Nucleus accumbens (tissue), 56 donors: Measurements from ENCODE around the gene DLK1.

Experiments
- DNase-seq, 56 donors: peaks; one replicate each; lab custom pipeline; 2025; lab: John Stamatoyannopoulos, UW

DLK1 gene

DNA sequence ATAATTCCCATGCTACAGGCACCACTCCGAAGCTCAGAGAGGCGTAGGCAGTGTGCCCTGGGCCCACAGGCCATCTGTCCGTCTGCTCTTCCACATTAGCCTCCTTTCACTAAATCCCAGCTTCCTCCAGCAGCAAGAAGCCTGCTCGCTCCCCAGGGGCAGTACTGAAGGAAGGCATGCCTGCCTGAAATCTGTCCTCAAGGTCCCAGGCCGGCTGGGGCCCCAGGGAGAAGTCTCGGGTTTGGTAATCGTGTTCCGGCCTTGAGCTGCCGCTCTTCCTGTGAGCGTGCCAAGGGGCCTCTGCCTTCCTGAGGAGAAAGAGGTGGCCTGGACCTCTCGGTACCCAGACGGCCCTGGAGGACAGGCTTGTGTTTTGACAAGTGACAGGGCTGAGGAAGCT is 15.2 kb upstream of the DLK1 start:
- DNase-seq, result no peak

DNA sequence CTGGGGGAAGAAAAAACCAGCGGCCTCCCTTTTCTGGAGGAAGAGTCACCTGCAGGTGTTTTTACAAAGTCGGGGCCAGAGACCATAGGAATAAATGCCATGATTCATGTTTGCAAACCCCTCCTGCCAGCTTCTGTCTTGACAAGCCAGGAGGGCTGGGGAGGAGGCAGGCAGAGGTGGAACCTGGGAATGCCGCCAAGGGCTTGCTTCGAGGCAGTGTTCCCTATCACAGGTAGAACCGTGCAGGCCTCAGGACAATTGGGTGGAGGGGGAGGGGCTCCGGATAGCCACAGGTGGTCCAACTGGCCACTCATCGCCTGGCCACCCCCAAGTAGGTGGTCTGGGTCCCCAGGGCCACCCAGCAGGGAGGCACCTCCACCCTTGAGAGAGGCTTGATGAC is 14.2 kb upstream of the DLK1 start:
- DNase-seq, result no peak

DNA sequence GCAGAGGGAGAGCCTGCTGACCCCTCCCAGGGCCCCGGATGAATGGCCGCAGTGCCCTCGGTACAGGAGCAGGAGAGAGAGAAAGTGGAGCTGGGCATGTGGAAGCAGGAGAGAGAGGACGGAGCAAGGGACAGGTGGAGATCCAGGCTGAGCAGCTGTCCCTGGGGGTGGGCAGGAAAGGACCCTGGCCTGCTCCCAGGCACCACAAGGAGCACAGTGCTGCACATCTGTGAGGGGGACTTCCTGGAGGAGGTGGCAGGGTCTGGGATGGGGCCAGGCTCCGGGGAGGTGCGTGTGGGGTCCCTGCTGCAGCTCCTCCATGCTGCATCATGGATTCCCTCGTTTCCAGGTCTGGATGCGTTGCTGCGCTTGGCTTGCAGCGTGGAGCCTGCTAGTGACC is 13.0 kb upstream of the DLK1 start:
- DNase-seq, result no peak

DNA sequence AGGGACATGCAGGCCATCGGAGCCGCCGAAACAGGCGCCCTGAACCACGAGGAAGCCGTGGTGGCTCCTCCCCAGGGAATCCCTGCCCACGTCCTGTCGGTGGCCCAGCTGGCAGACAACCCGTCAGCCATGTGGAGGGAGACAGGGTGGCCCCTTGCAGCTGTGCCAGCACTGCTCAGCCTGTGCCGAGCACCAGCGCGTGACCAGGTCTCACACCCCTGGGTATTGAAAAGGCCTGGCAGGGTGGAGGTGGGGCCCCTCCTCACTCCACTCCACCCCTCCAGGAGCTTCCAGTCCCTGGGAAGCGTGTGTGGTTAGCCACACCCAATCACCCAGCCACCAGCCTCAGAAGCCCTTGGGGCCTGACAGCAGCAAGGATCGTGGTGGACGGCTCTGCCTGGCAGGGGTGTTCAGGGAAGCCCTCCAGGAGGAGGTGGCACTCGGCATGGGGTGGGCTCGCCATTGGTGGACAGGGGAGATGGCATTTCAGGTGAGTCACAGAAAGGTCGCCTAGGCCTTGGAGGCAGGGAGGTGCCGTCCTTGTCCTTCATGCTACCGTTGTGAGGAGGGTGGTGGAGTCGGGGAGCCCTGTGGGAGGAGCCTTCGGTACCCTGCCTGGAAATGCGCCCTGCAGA is 12.3 kb upstream of the DLK1 start:
- DNase-seq, result no peak

DNA sequence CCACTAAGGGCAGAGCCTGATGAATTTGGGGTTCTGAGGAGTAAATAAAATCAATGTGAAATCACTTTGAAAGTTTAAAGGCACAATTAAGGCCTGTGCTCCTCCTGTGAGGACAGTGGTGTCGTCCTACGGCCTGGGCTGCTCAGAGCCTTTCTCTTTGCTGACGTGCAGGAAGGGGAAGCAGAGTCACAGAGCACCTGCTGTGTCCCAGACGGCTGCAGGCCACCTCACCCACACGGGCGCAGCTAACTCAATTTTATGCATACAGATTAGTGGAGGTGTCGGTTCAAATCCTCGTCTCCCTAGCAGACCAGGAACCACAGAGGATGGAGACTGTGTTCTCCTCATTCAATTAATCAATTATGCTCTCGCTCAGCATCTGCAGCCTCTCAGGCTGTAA is 11.4 kb upstream of the DLK1 start:
- DNase-seq, result no peak

DNA sequence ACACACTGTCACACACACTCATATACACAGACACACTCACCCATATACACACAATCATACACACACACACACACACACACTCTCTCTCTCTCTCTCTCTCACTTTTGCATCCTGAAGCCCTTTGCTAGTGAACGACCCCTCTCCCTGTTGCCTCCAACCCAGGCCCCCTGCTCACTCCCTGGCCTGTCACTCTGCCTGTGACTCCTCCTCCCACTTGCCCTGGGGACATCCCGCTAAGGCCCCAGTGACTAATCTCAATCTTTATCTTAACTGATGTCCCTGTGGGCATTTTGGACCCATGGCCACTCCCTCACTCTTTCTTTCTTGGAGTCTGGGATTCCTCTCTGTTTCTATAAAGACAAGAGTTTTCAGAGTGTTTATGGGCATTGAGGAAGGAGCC is 10.9 kb upstream of the DLK1 start:
- DNase-seq, result no peak

DNA sequence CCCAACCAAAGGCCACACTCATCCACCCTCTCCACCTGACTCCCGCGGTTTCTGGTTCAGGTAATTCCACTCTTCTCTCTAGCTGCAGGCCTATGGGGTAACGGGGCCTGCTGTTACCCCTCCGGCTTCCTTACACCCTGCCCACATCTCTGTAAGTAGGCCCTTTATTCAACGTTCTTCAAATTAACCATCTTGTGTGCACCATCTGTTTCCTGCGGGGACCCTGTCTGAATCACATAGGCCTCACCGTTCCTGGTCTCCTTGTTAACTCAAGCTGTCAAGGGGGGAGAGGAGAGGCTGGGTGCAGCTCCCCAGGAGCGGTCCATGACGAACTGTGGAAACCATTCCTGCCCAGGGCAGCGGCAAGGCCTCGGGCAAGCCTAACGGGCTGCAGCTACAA is 9.3 kb upstream of the DLK1 start:
- no peak for DNase-seq

DNA sequence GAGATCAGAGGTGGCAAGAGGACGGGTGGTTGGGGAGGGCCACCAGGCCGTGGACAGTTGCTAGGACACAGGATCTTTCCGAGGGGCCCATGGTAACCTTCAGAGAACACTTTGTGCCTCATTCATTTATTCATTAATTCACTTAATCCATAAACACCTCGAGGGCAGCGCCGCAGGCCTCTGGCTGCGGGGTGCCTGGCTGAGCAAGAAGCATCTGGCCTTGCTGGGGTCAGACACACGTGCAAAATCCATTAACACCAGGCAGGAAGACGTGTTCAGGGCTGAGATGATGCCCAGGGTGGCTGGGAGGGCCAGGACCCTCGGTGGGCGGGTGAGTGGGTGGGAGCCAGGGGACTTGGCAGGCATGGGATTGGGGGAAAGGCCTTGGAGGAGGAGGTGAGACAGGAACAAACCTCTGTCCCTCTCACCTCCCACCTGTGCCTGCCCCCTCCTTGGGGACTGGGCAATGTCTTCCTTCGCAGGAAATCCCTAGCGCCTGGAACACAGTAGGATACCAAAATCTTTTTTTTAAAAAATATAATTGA is 6.6 kb upstream of the DLK1 start:
- no peak for DNase-seq

DNA sequence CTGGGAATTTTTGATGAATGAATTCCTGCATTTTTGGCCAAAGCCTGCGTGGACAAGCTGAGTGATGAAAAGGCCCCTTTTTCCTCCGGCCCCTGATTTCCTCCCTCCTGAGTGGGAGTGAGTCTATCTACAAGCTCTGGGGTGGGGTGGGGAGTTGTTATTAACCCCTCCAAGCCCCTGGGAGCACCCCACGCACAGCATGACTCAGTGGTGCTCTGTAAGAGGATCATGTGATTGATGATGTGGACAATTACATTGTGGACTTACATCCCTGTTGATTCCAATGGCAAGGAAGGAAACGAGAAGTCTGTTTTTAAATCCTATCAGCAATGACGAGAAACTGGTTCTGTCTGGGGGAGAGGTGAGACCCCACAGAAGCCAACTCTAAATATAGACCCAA is 5.1 kb upstream of the DLK1 start:
- no peak for DNase-seq

DNA sequence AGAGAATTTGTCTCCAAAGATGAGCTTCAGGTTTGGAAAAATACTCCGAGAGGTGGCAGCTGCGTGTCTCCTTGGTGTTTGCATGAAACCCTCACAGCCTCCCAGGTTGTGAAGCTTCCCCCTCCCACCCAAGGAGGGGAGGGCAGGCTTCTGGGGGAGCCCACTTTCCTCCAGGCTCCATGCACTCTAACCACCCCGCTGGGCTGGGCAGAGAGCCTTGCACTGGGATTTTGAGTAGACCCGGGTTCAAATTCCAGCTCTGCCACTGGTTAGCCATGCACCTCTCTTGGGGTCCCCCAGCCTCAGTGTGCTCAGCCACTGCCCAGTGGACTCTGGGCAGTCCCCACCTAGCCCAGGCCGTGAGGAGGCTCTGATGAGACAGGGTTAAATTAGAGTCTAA is 4.3 kb upstream of the DLK1 start:
- no peak for DNase-seq

DNA sequence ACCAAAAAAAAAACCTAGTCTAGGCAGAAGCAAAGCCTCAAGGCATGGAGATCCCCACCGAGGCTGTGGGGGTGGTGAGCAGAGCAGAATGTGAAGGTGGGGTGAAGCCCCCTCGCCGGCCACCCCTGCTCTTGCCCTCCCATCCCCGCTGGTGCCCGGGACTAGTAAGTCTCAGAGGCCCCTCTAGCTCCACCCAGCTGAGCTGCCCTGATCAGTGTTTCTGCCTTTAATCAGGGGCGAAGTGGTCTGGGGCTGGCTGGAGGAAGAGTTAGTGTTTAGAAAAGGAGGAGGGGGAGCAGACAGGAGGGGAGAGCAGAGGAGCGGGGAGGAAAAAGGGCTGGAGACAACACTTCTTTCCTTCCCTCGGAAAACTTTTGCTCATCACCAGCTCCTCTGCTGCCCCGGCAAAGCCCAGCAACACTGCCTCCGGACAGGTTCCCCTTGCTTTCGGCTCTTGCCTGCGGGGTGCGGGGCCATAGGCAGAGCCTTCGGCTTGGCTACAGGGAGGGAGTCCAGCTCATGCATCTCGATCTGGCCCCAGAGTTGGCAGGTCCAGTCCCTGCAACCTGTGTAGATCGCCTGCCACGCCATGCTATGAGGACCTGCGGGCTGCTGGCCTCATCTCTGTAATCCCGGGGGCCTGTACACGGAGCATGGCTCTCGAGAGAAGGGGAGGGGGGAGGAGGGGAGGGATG is 3.4 kb upstream of the DLK1 start:
- DNase-seq, result no peak

DNA sequence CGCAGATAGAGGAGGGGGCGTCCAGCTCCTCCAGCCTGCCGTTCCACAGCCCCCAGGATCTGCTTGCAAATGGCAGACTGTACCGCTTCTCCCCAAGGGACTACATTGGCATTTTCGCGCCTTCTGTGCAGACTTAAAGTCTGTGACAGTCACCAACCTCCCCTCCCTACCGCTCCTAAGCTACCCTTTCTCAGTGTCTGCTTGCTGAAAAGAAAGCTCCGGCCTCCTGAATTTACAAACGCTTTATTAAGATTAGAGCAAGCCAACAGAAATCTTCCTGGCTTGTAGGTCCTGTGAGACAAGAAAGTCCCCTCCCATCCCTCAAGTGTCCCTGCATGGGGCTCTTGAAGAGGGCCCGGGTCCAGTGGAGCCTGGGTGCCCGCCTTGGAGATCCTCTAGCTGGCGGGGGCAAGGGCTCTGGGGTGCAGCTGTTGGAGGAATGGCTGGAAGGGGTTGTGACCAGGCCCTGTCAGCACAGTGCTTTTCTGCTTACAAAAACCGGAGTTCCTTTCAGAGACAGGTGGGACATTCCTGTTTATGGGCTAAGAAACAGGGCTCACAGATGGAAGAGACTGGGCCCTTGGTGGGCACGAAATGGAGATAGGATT is 2.8 kb upstream of the DLK1 start:
- DNase-seq, result no peak

DNA sequence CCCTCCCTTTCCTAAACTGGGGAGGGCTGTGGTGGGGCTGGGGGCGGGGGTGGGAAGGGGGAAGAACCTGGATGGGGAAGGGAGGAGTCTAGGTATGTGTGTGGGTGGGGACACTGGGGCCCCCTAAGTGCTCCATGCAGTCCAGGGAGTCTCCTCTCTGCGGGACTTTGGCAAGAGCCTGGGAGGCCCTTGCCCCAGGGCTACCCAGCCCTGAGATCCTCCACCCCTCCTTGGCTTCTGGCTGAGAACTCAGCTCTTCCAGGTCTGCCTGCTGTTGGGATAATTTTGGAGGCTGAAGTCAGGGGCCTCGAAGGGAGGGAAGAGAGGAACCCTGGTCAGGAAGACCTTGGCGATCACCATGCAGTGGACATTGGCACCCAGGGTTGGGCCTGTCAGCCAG is 2.2 kb upstream of the DLK1 start:
- no peak for DNase-seq

DNA sequence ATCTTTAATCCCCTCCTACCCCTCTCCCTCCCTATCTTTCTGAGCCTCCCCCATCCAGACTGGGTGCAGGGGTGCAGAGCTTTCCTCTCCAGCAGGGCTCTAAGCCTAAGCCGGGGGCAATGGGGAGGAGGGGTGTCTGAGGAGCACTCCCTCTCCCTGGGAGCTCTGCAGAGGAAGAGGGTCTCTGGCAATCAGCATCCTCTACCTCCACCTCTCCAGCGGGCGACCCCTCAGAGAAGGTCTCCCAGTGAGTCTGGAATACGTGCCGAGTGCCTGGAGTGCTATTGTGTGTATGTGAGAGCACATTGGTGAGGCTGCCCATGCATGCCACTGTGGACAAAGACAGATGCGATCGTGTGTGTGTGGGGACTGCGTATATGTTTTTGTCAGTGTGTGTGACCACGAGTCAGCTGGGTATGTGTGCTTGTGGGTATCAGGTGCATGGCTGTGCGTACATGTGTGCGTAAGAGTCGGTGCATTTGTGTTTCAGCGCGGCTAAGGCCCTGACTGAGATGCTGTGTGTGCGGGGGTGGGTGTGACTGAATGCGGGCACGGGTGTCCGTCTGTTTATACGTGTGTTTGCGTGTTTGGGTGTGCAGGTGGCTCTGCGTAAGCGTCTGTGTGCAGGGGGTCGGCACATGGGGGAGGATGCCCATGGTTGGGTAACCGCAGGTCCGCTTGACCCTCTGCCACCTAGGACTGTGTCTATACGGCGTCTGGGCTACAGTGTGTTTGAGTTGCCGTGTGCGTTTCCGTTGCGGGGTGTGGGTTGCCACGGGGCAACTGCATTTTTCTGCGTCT is 905 bp upstream of the DLK1 start:
- DNase-seq, result no peak

DNA sequence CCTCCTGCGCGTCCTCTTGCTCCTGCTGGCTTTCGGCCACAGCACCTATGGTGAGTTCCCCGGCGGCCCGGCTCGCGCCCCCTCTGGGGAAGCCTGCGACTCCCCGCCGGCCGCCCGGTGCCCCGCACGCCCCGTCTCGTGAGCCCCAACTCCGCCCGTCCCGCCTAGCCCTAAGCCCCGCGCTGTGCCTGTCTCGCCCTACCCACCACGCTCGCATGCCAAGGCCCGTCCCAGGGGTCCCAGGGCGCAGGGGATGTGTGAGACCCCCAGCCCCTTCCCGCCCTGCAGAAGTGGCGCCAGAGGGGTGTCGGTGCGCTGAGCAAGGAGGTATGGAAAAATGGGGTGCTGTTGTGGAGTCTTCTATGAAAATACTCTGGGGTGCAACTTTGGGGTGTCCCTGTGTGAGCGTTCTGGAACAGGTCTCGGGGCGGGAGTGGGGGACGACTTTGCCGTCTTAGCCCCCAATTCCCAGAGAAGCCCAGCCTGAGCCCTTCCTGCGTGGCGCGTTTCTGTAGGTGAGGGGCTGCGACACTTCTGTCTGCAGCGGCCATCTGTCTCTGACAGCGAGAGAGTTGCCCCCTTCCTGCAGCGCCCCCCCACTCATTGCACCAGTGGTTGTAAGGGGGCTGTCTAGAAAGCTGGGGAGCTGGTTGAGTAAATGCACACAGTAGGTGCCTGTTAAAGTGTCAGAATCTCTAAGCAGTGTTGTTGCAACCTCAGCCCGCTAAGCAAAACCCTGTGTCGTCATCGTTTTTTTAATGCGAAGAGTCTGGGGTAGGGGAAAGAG is 587 bp downstream of the DLK1 start:
- DNase-seq, result no peak

DNA sequence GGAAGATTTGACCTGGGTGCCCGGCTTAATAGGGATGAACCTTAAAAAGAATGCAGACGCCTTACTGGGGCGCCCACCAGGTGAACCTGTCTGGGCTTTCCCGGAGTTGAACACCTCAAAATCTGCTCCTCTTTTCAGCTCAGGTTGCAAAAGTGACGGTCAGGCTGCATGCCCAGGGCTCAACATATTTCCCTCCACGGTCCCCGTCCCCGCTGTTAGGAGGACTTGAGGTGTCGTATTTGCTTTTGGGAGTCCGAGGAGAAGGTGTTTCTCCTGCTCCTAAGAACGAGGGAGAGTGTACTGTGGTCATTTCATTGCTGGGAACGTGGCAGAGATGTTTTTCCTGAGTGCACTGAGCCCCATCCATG is 1.2 kb downstream of the DLK1 start:
- DNase-seq, result no peak

DNA sequence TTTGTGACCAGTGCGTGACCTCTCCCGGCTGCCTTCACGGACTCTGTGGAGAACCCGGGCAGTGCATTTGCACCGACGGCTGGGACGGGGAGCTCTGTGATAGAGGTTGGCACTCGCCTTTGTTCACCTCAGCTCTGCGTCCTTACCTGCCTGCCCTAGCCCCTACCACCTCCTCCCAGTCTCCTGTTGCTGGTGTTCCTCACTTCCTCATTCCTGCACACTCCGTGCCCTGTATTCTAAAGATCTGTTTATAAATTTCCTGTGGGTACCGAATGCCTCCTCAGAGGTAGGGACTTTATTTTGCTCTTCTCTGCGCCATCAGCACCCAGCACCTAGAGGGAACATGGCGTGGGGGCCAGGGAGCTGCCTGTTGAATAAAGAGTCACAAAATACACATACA is 2.3 kb downstream of the DLK1 start:
- DNase-seq, result no peak

DNA sequence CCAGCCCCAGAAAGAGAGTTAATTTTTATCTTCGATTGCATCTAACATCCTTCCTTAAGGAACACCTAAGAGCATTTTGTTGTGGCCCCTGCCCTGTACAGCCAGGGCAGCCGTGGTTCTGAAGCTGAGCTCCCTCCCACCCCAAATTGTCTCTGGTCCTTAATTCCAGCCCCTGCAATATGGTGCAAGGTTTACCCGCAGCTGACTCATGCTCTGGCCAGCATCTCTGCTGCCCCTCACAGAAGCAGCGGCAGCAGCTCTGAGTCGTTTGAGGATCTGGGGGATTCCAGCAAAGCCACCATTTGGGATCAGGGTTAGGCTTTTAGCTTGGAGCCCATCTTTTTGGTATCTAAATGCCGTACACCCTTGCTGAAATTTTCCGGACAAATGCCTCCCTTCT is 3.3 kb downstream of the DLK1 start:
- DNase-seq, result no peak

DNA sequence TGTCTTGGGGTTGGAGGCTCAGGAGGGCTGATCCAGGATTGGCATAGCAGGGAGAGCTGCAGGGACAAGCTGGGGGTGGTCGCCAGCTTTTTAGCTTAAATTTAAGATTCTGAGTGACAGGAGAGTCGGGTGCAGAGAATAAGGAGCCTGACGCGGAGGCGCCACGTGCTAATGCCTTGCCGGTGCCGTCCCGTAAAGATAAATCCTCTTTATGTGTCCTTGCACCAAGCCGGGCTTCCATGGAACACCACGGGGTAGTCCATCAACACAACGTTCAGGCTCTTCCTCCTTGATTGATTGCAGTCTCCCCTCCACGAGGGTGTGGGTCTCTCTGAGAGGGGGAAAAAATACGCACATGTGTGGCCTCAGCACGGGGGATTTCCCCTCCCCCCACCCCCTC is 3.9 kb downstream of the DLK1 start:
- DNase-seq, result no peak

DNA sequence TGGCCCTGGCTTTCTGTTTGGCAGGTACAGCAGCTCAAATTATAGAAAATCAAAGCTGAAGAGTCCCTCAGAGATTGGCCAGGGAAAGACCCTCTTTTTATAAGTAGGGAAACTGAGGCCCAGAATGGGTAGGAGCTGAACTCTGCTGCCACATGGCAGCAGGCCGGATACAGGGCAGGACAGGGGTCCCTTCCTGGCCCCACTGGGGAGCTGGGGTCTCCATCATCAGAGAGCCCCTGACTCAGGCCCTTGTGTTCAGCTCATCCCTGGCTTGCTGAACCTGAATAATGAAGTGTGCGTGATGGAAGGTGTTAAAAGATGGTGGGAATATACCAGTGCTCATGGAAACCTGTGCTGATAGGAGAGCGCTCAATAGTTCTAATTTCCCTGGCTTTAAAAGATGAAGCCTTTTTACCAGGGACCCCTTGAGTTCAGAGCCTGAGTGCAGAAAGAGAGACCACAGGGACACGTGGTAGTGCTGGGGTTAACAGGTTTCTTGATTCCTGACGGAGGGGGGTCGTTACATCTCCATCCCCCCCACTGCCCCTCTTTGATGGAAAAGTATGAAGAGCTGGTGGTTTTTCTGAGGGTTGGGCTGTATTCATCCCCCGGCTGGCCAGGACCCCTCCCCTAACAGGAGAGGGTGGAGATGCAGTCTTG is 4.4 kb downstream of the DLK1 start:
- DNase-seq, result no peak
